Endothelial cell of umbilical vein (primary cell): ENCODE results near the gene GNB1L. TPM values are rescaled to one million over a fixed set of nuclear protein-coding genes. Genes with fewer than 3 reads are reported as not detected.
A peak's percentile ranks its signal among the peaks of the same experiment; 100 is the strongest.

ENCODE experiments used
- BruUV-seq: library from RNA; stranded (reverse); fragments of 400-500 nt; replicated peaks from 2 replicates; lab custom pipeline; 2021; lab: Mats Ljungman, UMichigan
- CTCF ChIA-PET: fragments of 300-600, 350-600 bp; sonication (Branson Sonifier 250); formaldehyde crosslinking; loops from one replicate; lab custom pipeline; 2021; ENCODE audit warnings: antibody characterized with exemption, inconsistent platforms; lab: Charles Lee
- POLR2A ChIA-PET: fragments of 300-600, 350-600 bp; sonication (Branson Sonifier 250); formaldehyde crosslinking; loops from one replicate; lab custom pipeline; 2021; ENCODE audit warnings: antibody characterized with exemption, inconsistent platforms; lab: Charles Lee
- DNase-seq: peaks from one replicate; pipeline ENCODE4 v3.0.0-alpha.2; 2011; ENCODE audit warnings: low read depth, low spot score
- FAIRE-seq: peaks from 2 replicates; lab custom pipeline; 2011; peaks lifted over from hg19 to GRCh38; lab: Jason Lieb, UNC
- H2AFZ ChIP-seq: 2 replicates; pipeline ENCODE4 v1.6.0; 2012; ENCODE audit warnings: low read depth, low read length, control low read depth, inconsistent platforms
- H3K27ac ChIP-seq: 2 replicates; pipeline ENCODE4 v1.5.1; 2011; ENCODE audit warnings: low read depth, mild to moderate bottlenecking, control low read depth, low read length, moderate library complexity; ENCODE audit not compliant: insufficient read depth
- H3K27me3 ChIP-seq, 2 experiments: 2 replicates each; pipeline versions ENCODE4 v1.6.0 to v1.6.1; 2011; ENCODE audit warnings: low read length in 2 of 2, mixed read lengths in 1 of 2; ENCODE audit not compliant: control insufficient read depth in 2 of 2, insufficient read depth in 2 of 2
- H3K36me3 ChIP-seq, 2 experiments: 2 replicates in 1 of 2; 3 replicates in 1 of 2; pipeline ENCODE4 v1.5.1; 2011; ENCODE audit warnings: low read length in 2 of 2, mild to moderate bottlenecking in 1 of 2, moderate library complexity in 1 of 2; ENCODE audit not compliant: control insufficient read depth in 2 of 2, insufficient read depth in 2 of 2; ENCODE audit errors: extremely low read depth in 1 of 2
- H3K4me1 ChIP-seq: 3 replicates; pipeline ENCODE4 v1.5.1; 2011; ENCODE audit warnings: mild to moderate bottlenecking, low read length; ENCODE audit not compliant: control insufficient read depth, insufficient read depth; ENCODE audit errors: extremely low read depth
- H3K4me2 ChIP-seq: 2 replicates; pipeline ENCODE4 v1.6.1; 2011; ENCODE audit warnings: low read length, control low read depth, mixed read lengths; ENCODE audit not compliant: insufficient read depth
- H3K4me3 ChIP-seq, 3 experiments: fragments of 200-600 bp in 1 of 3; sonication (generic), shearing (Covaris generic) in 1 of 3; replicated peaks in 1 of 3; 2 replicates each; pipeline ENCODE4 v1.5.1; 2011 to 2016; ENCODE audit warnings: control low read depth in 3 of 3, low read length in 3 of 3, mild to moderate bottlenecking in 2 of 3, inconsistent platforms in 1 of 3, low read depth in 1 of 3, moderate library complexity in 1 of 3; ENCODE audit not compliant: insufficient read depth in 1 of 3
- H3K79me2 ChIP-seq: 2 replicates; pipeline ENCODE4 v1.6.0; 2012; ENCODE audit warnings: low read length, inconsistent platforms; ENCODE audit not compliant: control insufficient read depth, insufficient read depth
- H3K9ac ChIP-seq: replicated peaks from 2 replicates; pipeline ENCODE3; 2011; ENCODE audit warnings: low read length, control low read depth; ENCODE audit not compliant: insufficient read depth; ENCODE audit errors: extremely low read depth
- H3K9me1 ChIP-seq: replicated peaks from 3 replicates; pipeline ENCODE4 v1.6.0; 2011; ENCODE audit warnings: mild to moderate bottlenecking, low read length; ENCODE audit not compliant: control insufficient read depth, insufficient read depth; ENCODE audit errors: extremely low read depth
- H3K9me3 ChIP-seq: replicated peaks from 2 replicates; pipeline ENCODE4 v1.5.1; 2012; ENCODE audit warnings: low read length, inconsistent platforms; ENCODE audit not compliant: control insufficient read depth, insufficient read depth
- H4K20me1 ChIP-seq: replicated peaks from 2 replicates; pipeline ENCODE3; 2011; ENCODE audit warnings: mild to moderate bottlenecking, low read length; ENCODE audit not compliant: control insufficient read depth, insufficient read depth; ENCODE audit errors: extremely low read depth
- EZH2 ChIP-seq: IDR thresholded peaks from 2 replicates; pipeline ENCODE4 v1.6.1; 2012; ENCODE audit warnings: borderline replicate concordance, low read depth, mild to moderate bottlenecking, moderate library complexity, low read length, inconsistent platforms; ENCODE audit not compliant: severe bottlenecking
- FOS ChIP-seq: IDR thresholded peaks from 2 replicates; pipeline ENCODE4 v1.6.1; 2011; ENCODE audit warnings: mild to moderate bottlenecking, low read length, moderate library complexity, borderline replicate concordance; ENCODE audit not compliant: insufficient read depth
- GATA2 ChIP-seq: IDR thresholded peaks from 2 replicates; pipeline ENCODE4 v1.7.0; 2011; ENCODE audit warnings: low read depth, mild to moderate bottlenecking, moderate library complexity, mixed read lengths, low read length; ENCODE audit not compliant: insufficient read length, insufficient read depth
- JUN ChIP-seq: IDR thresholded peaks from 2 replicates; pipeline ENCODE4 v1.6.1; 2011; ENCODE audit warnings: borderline replicate concordance, low read depth; ENCODE audit not compliant: insufficient read length, insufficient read depth
- MYC ChIP-seq: IDR thresholded peaks from one replicate; pipeline ENCODE4 v1.6.1; 2011; ENCODE audit warnings: mild to moderate bottlenecking, low read depth, low read length
- POLR2A ChIP-seq: IDR thresholded peaks from 2 replicates; pipeline ENCODE4 v1.6.1; 2012; ENCODE audit warnings: low read depth, mild to moderate bottlenecking, control low read depth, low read length
- POLR2AphosphoS5 ChIP-seq: IDR thresholded peaks from 2 replicates; pipeline ENCODE4 v1.6.1; 2012; ENCODE audit warnings: low read depth, mild to moderate bottlenecking, control low read depth, low read length, moderate library complexity; ENCODE audit not compliant: insufficient read depth
- dilution Hi-C: fragments of 300-500 bp; cut with MboI; formaldehyde crosslinking; loops from one replicate; pipeline ENCODE4 v1.15.0; 2019; ENCODE audit warnings: low sequenced_read_pairs; ENCODE audit not compliant: extremely low pct_ligation_motif_present
- intact Hi-C: fragments of 100-400 bp; cut with micrococcal nuclease; formaldehyde crosslinking; loops from one replicate; pipeline ENCODE4 v1.10.0; 2022
- polyA plus RNA-seq, 4 experiments: library from polyadenylated mRNA; depleted of rRNA in 3 of 4; stranded (reverse) in 3 of 4; unstranded in 1 of 4; fragments of >200 nt; gene quantifications; 2 replicates each; pipeline versions ENCODE4 v1.2.1 to v1.2.3, GENCODE V29; 2011 to 2012; ENCODE audit warnings: missing spikeins in 1 of 4
- total RNA-seq: library from RNA; stranded (reverse); gene quantifications from 2 replicates; pipeline ENCODE4 v1.2.3, GENCODE V29; 2021
- TF ChIP-seq, protein P1 (sequence below): IDR thresholded peaks from 2 replicates; pipeline ENCODE4 v1.6.1; 2011; ENCODE audit not compliant: insufficient read depth, insufficient read length
- TF ChIP-seq, protein P2 (sequence below), 2 donors: IDR thresholded peaks; 1 replicate in 1 of 2; 2 replicates in 1 of 2; pipeline ENCODE4 v1.5.1; 2011; ENCODE audit warnings: low read length in 2 of 2, mild to moderate bottlenecking in 2 of 2, moderate library complexity in 2 of 2, control low read depth in 1 of 2, inconsistent platforms in 1 of 2, low read depth in 1 of 2; ENCODE audit not compliant: insufficient read depth in 1 of 2; ENCODE audit errors: extremely low read depth in 1 of 2

Gene GNB1L
- total and polyA plus RNA-seq, 2 donors (not counting 3 experiments of a cell fraction or from before 2014, with no cell fraction given) = 5.4 to 5.9 TPM

DNA sequence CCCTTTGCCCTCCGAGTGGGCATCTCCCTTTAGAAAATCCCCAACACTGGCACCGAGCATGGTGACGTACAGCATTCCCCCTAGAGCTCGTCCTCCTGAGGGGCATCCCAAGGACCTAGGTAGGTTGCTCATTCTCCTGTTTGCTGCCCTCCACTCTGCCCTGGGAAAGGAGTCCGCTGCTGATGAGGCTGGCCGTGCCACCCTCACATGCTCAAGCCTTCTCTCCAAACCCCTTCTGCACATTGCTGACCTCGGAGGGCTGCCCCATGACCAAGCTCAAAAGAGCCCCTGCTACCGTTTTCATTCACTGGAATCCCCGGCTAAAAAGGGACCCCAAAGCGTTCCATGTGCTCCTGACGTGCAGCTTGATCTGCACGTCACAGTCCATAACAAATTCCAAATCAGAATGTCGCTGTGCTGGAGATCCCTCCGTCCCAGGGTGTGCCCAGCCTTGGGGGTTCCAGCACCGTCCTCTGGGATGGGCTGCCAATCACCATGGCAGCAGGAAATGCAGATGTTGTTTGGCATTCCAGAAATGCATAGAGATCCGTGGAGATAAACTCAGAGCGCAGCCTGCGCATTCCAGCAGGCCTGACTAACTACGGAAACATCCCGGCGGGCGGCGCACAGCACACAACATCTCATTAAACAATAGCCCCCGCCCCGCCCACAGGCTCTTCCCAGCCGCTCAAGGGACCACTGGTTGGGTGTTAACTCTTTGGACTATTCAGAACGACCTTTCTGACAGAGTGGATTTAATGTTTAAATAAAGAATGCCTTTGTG lies 26.3 kb upstream of the GNB1L start:
- TSS peak; percentile 74 for BruUV-seq
- CTCF ChIA-PET = interaction anchor here (1.2 to 1.7 kb wide), 4 partner anchors 9 to 157 kb away, joined by 4 to 9 read pairs (median 4); partner anchors contain the start of genes GNB1L, GP1BB and RTL10
- H3K27me3 ChIP-seq = no peaks in the 10 kb centered on the region
- H2AFZ ChIP-seq = no peak overlapping the region
- H3K27ac ChIP-seq = peak overlapping the region; percentile 95
- intact Hi-C loops = loop anchor here (1.0 to 2.0 kb wide), 3 partner anchors 10 to 68 kb away; no protein-coding TSS in a partner anchor
- H3K4me3 ChIP-seq = peak overlapping the region; percentile 6 to 80 (median 57)
- H3K9me3 ChIP-seq = no peaks in the 10 kb centered on the region
- FAIRE-seq (peak; percentile 100), DNase-seq (peak; percentile 96)
- peaks cover 7 to 11% of the 10 kb centered on the region in 2 experiments for H3K36me3 ChIP-seq
- H3K9ac ChIP-seq = peak overlapping the region; percentile 95
- no peaks in the 10 kb centered on the region for H4K20me1 ChIP-seq
- peaks cover 49% of the 10 kb centered on the region for H3K79me2 ChIP-seq
- TF ChIP-seq, protein P1, sequence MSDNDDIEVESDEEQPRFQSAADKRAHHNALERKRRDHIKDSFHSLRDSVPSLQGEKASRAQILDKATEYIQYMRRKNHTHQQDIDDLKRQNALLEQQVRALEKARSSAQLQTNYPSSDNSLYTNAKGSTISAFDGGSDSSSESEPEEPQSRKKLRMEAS = no peak
- TF ChIP-seq JUN (peak; percentile 88), MYC (no peak), POLR2AphosphoS5 (peak; percentile 99), POLR2A (peak; percentile 77), GATA2 (peak; percentile 100), FOS (peak; percentile 94), EZH2 (no peak)
- TF ChIP-seq, protein P2, sequence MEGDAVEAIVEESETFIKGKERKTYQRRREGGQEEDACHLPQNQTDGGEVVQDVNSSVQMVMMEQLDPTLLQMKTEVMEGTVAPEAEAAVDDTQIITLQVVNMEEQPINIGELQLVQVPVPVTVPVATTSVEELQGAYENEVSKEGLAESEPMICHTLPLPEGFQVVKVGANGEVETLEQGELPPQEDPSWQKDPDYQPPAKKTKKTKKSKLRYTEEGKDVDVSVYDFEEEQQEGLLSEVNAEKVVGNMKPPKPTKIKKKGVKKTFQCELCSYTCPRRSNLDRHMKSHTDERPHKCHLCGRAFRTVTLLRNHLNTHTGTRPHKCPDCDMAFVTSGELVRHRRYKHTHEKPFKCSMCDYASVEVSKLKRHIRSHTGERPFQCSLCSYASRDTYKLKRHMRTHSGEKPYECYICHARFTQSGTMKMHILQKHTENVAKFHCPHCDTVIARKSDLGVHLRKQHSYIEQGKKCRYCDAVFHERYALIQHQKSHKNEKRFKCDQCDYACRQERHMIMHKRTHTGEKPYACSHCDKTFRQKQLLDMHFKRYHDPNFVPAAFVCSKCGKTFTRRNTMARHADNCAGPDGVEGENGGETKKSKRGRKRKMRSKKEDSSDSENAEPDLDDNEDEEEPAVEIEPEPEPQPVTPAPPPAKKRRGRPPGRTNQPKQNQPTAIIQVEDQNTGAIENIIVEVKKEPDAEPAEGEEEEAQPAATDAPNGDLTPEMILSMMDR (IDR thresholded peaks at IDR 0.05; ENCODE audit: extremely low read depth in 1 of 2, insufficient read depth in 1 of 2, low read depth in 1 of 2, low read length in 2 of 2) = no peak
- H3K4me2 ChIP-seq = peak overlapping the region; percentile 72
- dilution Hi-C loops = no loop called here
- peaks cover 69% of the 10 kb centered on the region for H3K4me1 ChIP-seq
- no peaks in the 10 kb centered on the region for H3K9me1 ChIP-seq
- POLR2A ChIA-PET = interaction anchor here (1.3 to 1.8 kb wide), 3 partner anchors 9 to 11 kb away, joined by 3 to 9 read pairs (median 6); no protein-coding TSS in a partner anchor
